ENCODE results near the gene NEURL4.

NEURL4 gene

GRCh38 chr17:7304179-7304578 lies 25.0 kb downstream of the NEURL4 start:
- no peak for DNase-seq

GRCh38 chr17:7296189-7296861 lies 32.8 kb downstream of the NEURL4 start:
- peak; percentile 86 for DNase-seq

GRCh38 chr17:7295230-7296180 lies 33.6 kb downstream of the NEURL4 start:
- DNase-seq, result peak; percentile 23

GRCh38 chr17:7294614-7295153 lies 34.5 kb downstream of the NEURL4 start, which contains the start of gene YBX2:
Gene YBX2, minus strand, starts transcription at chr17:7294639. Its CDS starts 139 bp downstream, at chr17:7294500.
- DNase-seq, result peak; percentile 66

- DNase-seq, result peak; percentile 39
These were observed 35.1 kb downstream of the NEURL4 start for GRCh38 chr17:7293816-7294613.

GRCh38 chr17:7293159-7293558 lies 36.0 kb downstream of the NEURL4 start:
- DNase-seq, result peak; percentile 32

GRCh38 chr17:7292729-7293128 lies 36.4 kb downstream of the NEURL4 start:
- peak; percentile 35 for DNase-seq

GRCh38 chr17:7292194-7292593 lies 36.9 kb downstream of the NEURL4 start:
- no peak for DNase-seq

GRCh38 chr17:7290685-7291084 lies 38.5 kb downstream of the NEURL4 start:
- no peak for DNase-seq

- no peak for DNase-seq
These were observed 39.0 kb downstream of the NEURL4 start for GRCh38 chr17:7290166-7290565.

GRCh38 chr17:7289256-7290032 lies 39.7 kb downstream of the NEURL4 start:
- DNase-seq, result no peak

- no peak for DNase-seq
These were observed 43.5 kb downstream of the NEURL4 start for GRCh38 chr17:7285679-7286078.

- DNase-seq, result no peak
These were observed 44.2 kb downstream of the NEURL4 start for GRCh38 chr17:7284911-7285310.

GRCh38 chr17:7283471-7284216 lies 45.5 kb downstream of the NEURL4 start:
- DNase-seq, result no peak

- no peak for DNase-seq
These were observed 46.3 kb downstream of the NEURL4 start for GRCh38 chr17:7282752-7283321.

- peak; percentile 71 for DNase-seq
These were observed 47.0 kb downstream of the NEURL4 start for GRCh38 chr17:7281953-7282751.

- DNase-seq, result peak; percentile 97
These were observed 47.8 kb downstream of the NEURL4 start, which contains the start of gene SLC2A4 for GRCh38 chr17:7281074-7281952. Gene SLC2A4, plus strand, starts transcription at chr17:7281718. Its CDS starts 217 bp downstream, at chr17:7281935.

- peak; percentile 94 for DNase-seq
These were observed 48.5 kb downstream of the NEURL4 start for GRCh38 chr17:7280519-7281073.
